Dendritic cell treated with granulocyte-macrophage colony-stimulating factor and Interleukin-4, amounts not matched to agents 40 ng/mL and 50 ng/mL, for 4 days (primary cell): ENCODE data around the gene CLK3.

Experiments
- H3K27ac Mint-ChIP-seq: one replicate; pipeline ENCODE4 v1.8.0; 2022; ENCODE audit warnings: mild to moderate bottlenecking, mixed read lengths
- H3K27me3 Mint-ChIP-seq: one replicate; pipeline ENCODE4 v1.8.0; 2022; ENCODE audit warnings: mild to moderate bottlenecking, mixed read lengths
- H3K36me3 Mint-ChIP-seq: one replicate; pipeline ENCODE4 v1.8.0; 2022; ENCODE audit warnings: low read depth, mixed read lengths
- H3K4me1 Mint-ChIP-seq: one replicate; pipeline ENCODE4 v1.8.0; 2022; ENCODE audit warnings: low read depth, mixed read lengths
- H3K4me3 Mint-ChIP-seq: one replicate; pipeline ENCODE4 v1.8.0; 2022; ENCODE audit warnings: mild to moderate bottlenecking, moderate library complexity, mixed read lengths
- H3K9me3 Mint-ChIP-seq: one replicate; pipeline ENCODE4 v1.8.0; 2022; ENCODE audit warnings: mixed read lengths
- intact Hi-C: fragments of 100-400 bp; cut with micrococcal nuclease; formaldehyde crosslinking; loops from one replicate; pipeline ENCODE4 v1.15.0; 2022

Gene CLK3

DNA sequence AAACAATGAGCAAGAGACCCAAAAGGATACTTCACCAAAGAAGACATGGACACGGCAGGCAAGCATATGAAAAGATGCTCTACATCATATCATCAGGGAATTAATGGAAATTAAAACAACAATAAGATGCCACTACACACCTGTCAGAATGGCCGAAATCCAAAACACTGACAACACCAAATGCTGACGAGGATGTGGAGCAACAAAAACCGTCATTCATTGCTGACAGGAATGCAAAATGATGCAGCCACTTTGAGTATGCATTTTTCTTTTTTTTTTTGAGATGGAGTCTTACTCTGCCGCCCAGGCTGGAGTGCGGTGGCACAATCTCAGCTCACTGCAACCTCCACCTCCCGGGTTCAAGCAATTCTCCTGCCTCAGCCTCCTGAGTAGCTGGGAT is 61.2 kb downstream of the CLK3 start:
- H3K27ac Mint-ChIP-seq = no peak overlapping the region
- H3K4me3 Mint-ChIP-seq = no peak overlapping the region
- peaks cover 29% of the 10 kb centered on the region for H3K36me3 Mint-ChIP-seq
- no peaks in the 10 kb centered on the region for H3K9me3 Mint-ChIP-seq
- no peaks in the 10 kb centered on the region for H3K27me3 Mint-ChIP-seq
- no peaks in the 10 kb centered on the region for H3K4me1 Mint-ChIP-seq
- intact Hi-C loops = no loop called here
